IPS DF 4.7 (cell line): ENCODE measurements around the gene COMMD10.

Source experiments
- DNase-seq: peaks from one replicate; pipeline ENCODE4 v3.0.0-alpha.2; 2013; ENCODE audit warnings: low spot score; ENCODE audit errors: extremely low read depth

The COMMD10 gene

DNA sequence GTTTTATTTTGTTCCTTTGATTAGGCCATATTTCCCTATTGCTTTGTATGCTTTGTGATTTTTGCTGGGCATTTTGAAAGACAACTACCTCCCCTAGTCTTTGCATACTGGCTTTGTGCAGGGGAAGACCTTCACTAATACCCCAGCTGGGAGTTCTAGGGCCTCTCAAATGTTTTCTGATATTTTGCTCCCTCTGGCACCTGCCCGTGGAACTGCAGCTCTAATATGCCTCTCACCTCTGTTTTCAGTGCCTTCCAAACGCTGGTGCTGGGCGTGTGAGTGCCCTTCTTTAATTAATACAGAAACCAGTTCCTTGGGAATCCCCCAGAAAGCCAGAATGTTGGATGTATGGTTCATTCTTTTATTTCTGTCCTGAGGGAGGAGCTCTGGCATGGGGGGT, 204.5 kb downstream of the COMMD10 start:
- DNase-seq: no peak

DNA sequence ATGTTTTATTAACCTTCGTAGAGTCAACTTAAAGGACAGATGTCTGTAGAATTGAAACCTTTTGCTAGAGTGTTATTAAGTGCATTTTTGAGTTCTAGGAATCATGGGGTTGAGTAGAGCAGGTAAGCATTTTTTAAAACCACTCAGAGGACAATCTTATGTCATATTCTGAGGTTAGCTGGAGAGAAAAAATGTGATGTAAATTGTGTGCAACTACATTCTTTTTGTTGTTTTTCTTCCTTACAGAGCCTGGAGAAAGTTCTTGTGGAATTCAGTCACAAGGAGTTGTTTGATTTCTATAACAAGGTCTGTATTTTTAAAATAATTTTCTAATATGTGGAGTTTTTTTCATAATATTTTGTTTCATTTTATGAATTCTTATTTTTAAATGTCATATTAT, 206.4 kb downstream of the COMMD10 start:
- DNase-seq: no peak

DNA sequence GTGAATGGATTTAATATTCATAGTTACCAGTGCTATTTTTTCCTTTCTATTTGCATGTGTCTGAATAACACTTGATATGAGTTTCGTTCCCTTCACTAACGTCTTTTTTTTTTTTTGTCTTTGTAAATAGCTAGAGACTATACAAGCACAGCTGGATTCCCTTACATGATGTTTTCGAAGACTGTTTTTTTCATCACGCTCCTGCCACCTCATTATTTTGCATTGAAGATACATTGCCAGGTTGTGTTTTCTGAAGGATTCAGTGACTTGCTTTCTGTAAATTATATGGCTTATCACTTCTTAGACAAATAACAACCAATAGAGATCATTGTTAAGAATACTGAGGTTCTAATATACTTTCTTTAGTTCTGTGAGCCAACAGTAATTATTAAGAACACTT, 207.5 kb downstream of the COMMD10 start:
- no peak for DNase-seq

DNA sequence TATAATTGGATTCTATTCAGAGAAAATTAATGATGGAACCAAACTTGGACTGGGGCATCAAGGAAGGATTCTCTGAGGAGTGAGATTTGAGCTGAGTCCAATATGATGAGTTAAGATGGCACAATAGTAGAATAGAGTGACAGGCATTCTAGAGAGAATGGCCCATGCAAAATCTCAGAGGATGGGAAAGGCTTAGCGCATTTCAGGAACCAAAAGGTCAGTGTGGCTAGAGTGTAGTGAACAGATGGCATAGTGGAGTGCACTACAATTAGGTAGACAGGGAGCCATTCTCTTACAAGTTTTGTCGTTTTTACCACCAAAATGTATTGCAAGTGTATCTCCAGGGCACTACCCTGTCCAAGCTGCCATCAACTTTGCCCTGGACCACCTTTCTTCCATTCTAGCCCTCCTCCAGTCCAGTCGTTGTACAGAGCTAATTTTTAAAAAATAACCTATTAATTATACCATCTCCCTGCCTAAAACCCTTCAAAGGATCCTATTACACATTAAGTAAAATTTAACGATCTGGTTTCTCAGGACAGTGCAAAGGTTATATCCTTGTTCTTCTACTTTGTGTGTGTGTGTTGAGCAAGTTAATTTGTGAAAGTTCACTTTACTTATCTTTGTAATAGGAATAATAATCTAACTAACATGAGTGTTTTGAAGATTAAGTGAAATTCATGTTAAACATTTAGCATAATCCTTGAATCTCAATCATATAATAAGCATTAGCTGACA, 211.7 kb downstream of the COMMD10 start:
- DNase-seq: no peak

DNA sequence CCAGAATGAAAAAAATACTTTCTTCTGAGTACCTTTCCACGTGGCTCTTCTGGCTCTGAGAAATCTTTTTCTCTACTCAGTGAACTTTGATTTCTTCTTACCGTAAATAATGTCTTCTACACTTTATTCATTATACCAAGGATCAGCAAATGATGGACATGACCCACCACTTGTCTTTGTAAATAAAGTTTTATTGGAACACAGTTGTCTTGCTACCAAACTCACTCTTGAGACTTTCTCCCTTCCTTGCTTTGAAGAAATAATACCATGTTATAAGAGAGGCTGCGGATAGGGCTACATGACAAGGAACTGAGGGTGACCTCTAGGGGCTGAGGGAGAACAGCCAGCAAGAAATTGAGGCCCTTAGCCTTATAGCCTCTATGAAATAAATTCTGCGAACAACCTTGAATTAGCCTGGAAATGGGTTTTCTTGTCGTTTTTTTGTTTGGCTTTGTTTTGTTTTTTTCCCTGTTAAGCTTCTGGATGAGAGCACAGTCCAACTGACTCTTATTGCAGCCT, 212.5 kb downstream of the COMMD10 start:
- DNase-seq: no peak

DNA sequence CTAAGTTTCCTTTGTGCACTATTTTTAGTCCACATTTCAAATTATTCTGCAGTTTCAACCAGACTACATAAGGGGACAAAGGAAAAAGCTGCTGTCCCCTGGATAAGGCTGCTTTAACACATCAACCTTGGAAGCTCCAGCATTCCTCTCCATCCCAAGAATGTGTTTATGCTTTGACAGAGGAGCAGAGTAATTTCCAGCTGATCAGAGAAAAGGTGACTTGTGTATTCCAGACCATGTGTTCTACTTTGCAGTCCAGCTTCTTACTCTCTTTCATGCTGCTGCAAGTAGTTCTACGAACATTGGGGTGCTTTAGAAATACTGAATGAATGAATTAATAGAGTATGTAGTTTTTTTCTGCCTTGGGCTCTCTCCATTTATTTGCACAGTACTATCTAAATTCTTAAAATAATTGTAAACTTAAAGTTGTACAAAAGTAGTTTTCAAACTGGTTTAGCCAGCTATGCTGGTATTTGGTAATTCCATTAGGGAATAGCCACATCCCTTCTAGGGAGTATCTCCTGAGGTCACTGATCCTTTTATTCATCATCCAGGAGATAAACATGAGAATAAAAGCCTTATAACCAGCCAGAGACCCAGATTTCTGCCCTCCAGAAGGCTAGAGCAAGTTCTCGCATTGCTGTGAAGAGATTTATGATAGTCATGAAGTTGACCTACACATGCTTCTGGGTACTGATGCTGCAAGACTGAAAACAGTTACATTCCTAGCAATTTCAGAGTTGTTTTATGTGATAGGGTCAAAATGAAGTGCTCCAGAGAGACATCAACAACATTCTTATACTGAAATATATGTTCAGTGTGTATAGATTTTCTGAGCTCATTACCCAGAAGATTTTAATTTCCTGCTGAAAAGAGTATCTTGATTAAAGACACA, 215.2 kb downstream of the COMMD10 start:
- DNase-seq: no peak

DNA sequence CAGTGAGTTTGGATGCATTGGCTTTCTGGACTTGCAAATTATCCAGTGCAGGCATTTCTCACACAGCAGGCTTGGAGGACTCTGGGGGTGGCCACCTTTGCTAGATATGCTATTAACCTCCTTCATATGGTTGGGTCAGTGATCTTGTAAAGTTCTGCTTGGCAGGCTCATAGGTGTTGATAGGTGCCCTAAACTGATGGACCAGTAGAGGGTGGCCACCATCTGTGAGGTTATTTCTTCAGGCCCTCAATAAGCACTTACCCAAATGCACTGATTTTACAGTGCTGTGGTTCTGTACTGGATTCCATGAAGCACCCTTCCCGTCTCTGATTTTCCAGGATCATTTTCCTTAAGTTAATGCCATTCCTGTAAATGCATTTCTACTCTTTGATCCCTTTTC, 216.3 kb downstream of the COMMD10 start:
- no peak for DNase-seq

DNA sequence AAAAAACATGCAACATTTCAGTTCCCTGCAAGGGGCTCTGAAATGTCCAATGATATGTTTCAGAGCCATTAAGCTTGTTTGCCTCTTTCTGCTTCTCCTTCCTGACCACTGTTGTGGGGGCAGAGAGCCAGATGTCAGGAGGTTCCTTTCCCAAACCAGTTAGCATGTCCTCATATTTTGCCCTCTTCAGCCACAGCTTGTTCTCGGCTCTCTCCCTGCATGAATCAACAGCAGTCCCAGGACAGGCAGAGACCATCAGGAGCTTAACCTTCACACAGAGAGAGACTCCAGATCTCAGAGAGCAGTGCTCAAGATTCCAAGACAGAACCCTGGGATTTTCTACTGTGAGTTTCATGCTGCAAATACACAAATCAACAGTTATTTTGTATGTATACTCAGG, 218.5 kb downstream of the COMMD10 start:
- no peak for DNase-seq

DNA sequence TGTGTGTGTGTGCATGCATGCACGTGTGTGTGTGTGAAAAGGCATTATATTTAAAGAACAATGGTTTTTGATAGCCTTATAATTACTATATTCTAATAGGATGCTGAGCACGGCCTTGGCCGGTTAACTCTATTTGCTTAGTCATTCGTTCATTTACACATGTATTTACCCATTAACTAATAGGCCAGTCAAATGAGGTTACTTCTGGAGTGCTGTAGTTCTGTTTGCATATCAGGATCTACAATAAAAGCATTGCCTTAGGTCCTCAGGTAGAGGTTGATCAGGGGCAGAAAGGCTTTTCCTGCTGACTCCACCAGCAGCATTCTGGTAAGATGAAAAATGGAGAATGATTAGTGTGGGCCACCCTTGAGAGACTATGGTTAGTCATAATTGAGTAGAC, 219.0 kb downstream of the COMMD10 start:
- DNase-seq: no peak

DNA sequence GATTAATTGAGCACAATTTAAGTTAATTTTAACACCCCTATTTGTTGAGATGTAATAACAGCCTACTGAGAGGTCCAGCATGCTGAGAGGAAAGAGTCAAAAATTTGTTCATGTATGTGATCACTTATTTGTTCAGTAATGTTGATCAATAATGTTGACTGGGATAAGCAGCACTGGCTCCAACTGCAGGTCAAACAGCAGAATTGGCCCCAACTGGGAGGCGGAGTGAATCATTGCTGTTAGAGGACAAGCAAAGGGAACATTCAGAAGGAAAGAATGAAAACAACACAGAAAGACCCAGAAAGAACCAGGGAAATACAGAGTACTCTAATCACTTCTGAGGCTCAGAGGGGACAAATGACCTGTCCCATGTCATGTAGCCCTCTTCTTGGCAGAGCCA, 221.1 kb downstream of the COMMD10 start:
- DNase-seq: no peak

DNA sequence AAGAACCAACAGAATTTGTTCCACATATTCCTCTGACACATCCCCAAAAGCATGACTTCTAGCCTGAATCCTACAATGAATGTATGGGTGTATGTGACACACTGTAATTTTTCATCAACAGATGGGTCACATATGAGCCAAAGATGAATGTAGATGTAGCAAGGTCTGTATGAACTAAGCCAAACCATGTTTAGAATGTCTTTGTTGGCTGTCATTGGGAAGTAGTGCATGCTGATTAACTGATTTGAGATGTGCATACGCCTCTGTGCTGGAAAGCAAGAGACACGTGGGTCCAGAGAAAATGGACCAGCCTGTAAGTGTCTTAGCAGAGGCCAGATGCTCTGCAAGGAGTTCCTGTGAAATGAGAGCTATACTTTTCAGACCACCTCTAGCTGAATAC, 222.0 kb downstream of the COMMD10 start:
- DNase-seq: no peak

DNA sequence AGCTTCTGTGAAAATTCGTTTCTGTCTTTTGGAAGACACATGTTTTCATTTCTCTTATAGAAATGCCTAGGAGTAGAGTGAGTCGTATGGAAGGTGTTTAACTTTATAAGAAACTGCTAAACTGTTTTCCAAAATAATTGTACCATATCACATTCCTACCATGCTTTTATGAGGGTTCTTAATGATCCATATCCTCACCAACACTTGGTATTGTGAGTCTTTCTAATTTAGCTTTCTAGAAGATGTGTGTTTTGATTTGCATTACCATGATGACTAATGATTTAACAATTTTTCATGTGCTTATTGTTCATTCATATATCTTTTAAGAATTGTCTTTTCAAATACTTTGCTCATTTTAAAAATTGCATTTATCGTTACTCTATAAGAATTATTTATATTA, 223.6 kb downstream of the COMMD10 start:
- no peak for DNase-seq

DNA sequence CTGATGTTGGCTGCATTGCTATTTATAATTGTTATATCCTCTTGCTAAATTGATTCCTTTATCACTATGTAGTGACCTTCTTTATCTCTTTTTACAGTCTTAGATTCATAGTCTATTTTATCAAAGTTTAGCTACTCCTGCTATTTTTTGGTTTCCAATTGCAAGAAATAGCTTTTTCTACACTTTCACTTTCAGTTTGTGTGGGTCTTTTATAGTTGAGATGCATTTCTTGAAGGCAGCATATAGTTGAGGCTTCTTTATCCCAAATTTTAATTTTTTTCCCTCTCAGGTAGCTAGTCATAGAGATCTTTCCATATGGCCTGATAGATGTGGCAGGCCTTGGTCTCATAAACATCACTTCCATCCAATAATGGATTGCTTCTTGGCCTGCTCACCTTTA, 228.5 kb downstream of the COMMD10 start:
- no peak for DNase-seq

DNA sequence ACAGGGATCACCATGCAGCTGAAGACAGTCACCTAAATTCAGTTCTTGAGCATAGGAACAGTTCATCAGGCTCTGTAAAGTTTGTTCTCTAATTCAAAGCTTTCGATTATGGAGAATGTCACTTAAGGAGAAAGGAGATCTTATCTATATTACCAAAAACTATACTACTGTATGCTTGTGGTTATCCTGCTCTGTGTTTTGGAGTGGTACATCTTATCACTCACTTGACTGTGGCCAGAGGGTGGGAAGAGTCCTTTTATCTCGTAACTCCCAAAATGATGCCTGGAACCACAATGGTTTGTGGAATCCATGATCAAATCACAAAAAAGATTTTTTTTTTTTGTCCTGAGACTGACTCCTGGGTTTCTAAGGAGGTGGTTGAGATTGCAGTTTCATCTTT, 230.7 kb downstream of the COMMD10 start:
- no peak for DNase-seq

DNA sequence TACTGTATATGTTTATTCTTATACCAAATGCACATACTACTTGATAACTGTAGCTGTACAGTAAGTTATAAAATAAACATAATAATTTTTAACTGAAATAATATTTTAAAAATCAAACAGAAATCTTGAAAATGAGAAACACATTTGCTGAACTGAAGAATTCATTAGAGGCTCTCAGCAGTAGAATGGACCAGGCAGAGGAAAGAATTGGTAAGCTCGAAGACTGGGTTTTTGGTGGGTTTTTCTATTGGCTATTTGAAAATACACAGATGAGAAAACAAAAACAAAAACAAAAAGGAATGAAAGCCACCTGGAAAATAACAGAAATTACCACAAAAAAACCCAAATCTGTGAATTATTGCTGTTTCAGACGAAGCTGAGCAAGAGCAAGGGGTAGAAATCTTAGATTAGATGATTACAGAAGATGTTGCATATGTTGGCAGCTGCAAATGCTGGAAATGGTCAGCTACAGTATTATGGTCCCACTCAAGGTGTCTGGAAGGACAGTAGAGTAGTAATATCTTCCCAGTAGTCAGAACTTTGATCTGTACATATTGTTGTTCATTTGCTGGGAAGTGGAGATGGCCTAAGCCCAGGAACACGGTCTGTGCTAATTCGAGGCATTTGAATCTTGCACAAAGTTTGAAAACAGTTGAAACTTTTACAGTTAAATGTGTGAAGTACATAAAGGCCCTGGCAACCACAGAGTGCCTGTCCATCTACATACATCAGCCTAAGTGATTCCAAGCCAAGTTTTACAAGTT, 233.4 kb downstream of the COMMD10 start:
- DNase-seq: no peak

DNA sequence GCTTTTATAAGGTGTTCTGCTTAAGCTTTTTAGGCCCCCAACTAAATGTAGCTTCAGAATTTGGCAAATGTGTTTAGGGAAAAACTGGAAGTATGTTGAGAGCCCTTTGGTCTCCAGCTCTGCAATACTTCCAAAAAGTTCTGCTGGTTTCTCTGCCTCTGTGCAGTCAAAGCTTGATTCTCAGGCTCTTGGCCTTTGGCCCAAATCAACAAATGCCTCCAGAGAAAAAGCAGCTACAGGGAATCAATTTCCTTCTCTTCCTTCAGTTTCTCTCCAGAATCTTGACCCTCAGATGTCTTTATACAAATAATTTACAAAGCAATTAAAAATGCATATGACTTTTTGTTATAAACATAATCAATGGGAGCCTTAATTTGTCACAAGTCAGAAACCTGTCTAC, 235.7 kb downstream of the COMMD10 start:
- DNase-seq: no peak

DNA sequence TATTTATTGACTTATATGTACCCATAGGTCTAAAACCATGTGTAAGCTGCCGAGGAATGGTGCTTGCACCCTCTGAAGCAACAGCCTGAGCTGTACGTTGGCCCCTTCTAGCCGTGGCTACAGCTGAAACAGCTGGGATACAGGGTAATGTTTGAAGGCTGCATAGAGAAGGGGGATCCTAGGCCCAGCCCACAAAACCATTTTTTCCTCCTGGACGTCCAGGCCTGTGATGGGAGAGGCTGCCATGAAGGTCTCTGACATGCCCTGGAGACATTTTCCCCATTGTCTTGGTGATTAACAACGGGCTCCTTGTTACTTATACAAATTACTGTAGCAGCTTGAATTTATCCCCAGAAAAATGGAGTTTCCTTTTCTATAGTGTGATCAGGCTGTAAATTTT, 244.7 kb downstream of the COMMD10 start:
- no peak for DNase-seq

DNA sequence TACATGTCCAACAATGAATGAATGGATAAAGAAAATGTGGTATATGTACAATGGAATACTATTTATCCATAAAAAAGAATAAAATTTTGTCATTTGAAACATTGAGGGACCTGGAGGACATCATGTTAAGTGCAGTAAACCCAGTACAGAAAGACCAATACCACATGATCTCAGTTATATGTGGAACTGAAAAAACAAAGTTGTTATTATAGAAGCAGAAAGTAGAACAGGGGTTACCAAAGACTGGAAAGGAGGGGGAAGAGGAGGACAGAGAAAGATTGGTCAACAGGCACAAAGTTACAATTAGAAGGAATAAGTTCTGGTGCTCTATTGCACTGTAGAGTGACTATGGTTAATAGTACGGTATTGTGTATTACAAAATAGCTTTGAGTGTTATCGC, 256.0 kb downstream of the COMMD10 start:
- DNase-seq: no peak
